NT2/D1 (cell line): Measurements from ENCODE around the gene SULT1A2.
"Not testable (repeated sequence)": the region's sequence is repeated elsewhere in the genome, so short reads cannot be mapped to it uniquely, and the experiment has no call there.

ENCODE experiments used
- DNase-seq: peaks from one replicate; pipeline ENCODE4 v3.0.0-alpha.2; 2011; ENCODE audit warnings: low read depth, low spot score
- H3K27me3 ChIP-seq: 2 replicates; pipeline ENCODE4 v1.6.0; 2011; ENCODE audit warnings: mild to moderate bottlenecking; ENCODE audit not compliant: insufficient read length, insufficient read depth
- H3K36me3 ChIP-seq: 2 replicates; pipeline ENCODE4 v1.6.1; 2011; ENCODE audit warnings: mild to moderate bottlenecking, low read length, mixed read lengths; ENCODE audit not compliant: insufficient read depth, insufficient read length
- H3K4me1 ChIP-seq: 2 replicates; pipeline ENCODE4 v1.5.1; 2011; ENCODE audit not compliant: insufficient read depth, insufficient read length
- H3K4me3 ChIP-seq: 2 replicates; pipeline ENCODE4 v1.5.1; 2011; ENCODE audit warnings: low read depth; ENCODE audit not compliant: insufficient read length
- H3K9ac ChIP-seq: 2 replicates; pipeline ENCODE4 v1.6.0; 2011; ENCODE audit warnings: low read depth; ENCODE audit not compliant: insufficient read length
- H3K9me3 ChIP-seq: 2 replicates; pipeline ENCODE4 v1.5.1; 2011; ENCODE audit warnings: mild to moderate bottlenecking, low read length; ENCODE audit not compliant: insufficient read depth
- SUZ12 ChIP-seq: IDR thresholded peaks from 2 replicates; pipeline ENCODE4 v1.6.1; 2011; ENCODE audit not compliant: insufficient read length, insufficient read depth; ENCODE audit errors: extremely low read depth
- YY1 ChIP-seq: IDR thresholded peaks from 2 replicates; pipeline ENCODE4 v1.6.1; 2011; ENCODE audit not compliant: insufficient read length, insufficient read depth
- ZNF274 ChIP-seq: IDR thresholded peaks from 2 replicates; pipeline ENCODE4 v1.6.1; 2011; ENCODE audit warnings: mild to moderate bottlenecking, low read depth, low read length

SULT1A2 gene

GRCh38 chr16:28610595-28611191, 13.8 kb upstream of the SULT1A2 start:
- Histone ChIP-seq H3K9ac (peak overlapping the region; percentile 53), H3K36me3 (no peaks in the 10 kb centered on the region), H3K27me3 (no peaks in the 10 kb centered on the region), H3K4me1 (peaks cover 20% of the 10 kb centered on the region), H3K9me3 (no peaks in the 10 kb centered on the region), H3K4me3 (no peak overlapping the region)
- no peak for TF ChIP-seq ZNF274
- no peak for DNase-seq

- H3K36me3 ChIP-seq: no peaks in the 10 kb centered on the region
Measured at GRCh38 chr16:28609631-28610594, 13.1 kb upstream of the SULT1A2 start, which contains the start of gene SULT1A1. SULT1A1 (minus strand) TSS chr16:28610044; CDS start chr16:28608855, 1,189 bp downstream.

GRCh38 chr16:28608867-28609596, 12.2 kb upstream of the SULT1A2 start:
- DNase-seq, H3K36me3 ChIP-seq, H3K27me3 ChIP-seq, H3K9me3 ChIP-seq: not testable (repeated sequence)
- Histone ChIP-seq H3K4me1 (peaks cover 20% of the 10 kb centered on the region), H3K9ac (peak overlapping the region; percentile 71), H3K4me3 (peak overlapping the region; percentile 8)

More at GRCh38 chr16:28609631-28610594, 13.1 kb upstream of the SULT1A2 start, which contains the start of gene SULT1A1:
- H3K4me1 ChIP-seq: peaks cover 20% of the 10 kb centered on the region
- H3K27me3 ChIP-seq: no peaks in the 10 kb centered on the region
- H3K9me3 ChIP-seq: no peaks in the 10 kb centered on the region
- H3K4me3 ChIP-seq: peak within 1 kb of the TSS; percentile 8
- TF ChIP-seq YY1 (no peak), ZNF274 (no peak), SUZ12 (no peak)
- DNase-seq: no peak
- H3K9ac ChIP-seq: peak within 1 kb of the TSS; percentile 71

GRCh38 chr16:28608496-28608808, 11.6 kb upstream of the SULT1A2 start:
- H3K27me3 ChIP-seq, H3K4me3 ChIP-seq, H3K36me3 ChIP-seq, H3K9me3 ChIP-seq, H3K9ac ChIP-seq, DNase-seq: not testable (repeated sequence)
- peaks cover 20% of the 10 kb centered on the region for H3K4me1 ChIP-seq

- not testable (repeated sequence) for H3K4me3 ChIP-seq, H3K9ac ChIP-seq, H3K36me3 ChIP-seq, H3K9me3 ChIP-seq, DNase-seq, H3K27me3 ChIP-seq
- peaks cover 20% of the 10 kb centered on the region for H3K4me1 ChIP-seq
Measured at GRCh38 chr16:28607681-28608495, 11.0 kb upstream of the SULT1A2 start.

GRCh38 chr16:28607116-28607623, 10.3 kb upstream of the SULT1A2 start:
- Histone ChIP-seq H3K9ac (no peak overlapping the region), H3K4me3 (no peak overlapping the region), H3K4me1 (peaks cover 20% of the 10 kb centered on the region), H3K36me3 (no peaks in the 10 kb centered on the region), H3K27me3 (no peaks in the 10 kb centered on the region), H3K9me3 (no peaks in the 10 kb centered on the region)
- TF ChIP-seq ZNF274 (no peak), YY1 (no peak), SUZ12 (no peak)
- DNase-seq: no peak
